Hematopoietic multipotent progenitor cell treated with erythropoietin and hydrocortisone succinate and interleukin-3 and kit ligand, for 8 days (in vitro differentiated cells): Measurements from ENCODE around the gene GABARAPL1.
"Not testable (repeated sequence)": the region's sequence is repeated elsewhere in the genome, so short reads cannot be mapped to it uniquely, and the experiment has no call there.

Experiments
- DNase-seq: peaks from one replicate; pipeline ENCODE4 v3.0.0-alpha.2; 2015

The GABARAPL1 gene

DNA sequence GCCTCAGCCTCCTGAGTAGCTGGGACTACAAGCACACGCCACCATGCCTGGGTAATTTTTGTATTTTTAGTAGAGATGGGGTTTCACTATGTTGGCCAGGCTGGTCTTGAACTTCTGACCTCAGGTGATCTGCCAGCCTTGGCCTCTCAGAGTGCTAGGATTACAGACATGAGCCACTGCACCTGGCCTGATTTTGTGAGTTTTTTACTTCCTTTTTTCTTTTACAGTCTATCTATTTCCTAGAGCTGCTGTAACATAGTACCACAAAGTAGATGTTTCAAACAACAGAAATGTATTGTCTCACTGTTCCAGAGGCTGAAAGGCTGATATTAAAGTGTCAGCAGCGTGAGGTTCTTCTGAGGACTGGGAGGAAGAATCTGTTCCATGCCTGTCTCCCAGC is 8.2 kb upstream of the GABARAPL1 start:
- not testable (repeated sequence) for DNase-seq

GRCh38 chr12:10205220-10205807 is 7.4 kb upstream of the GABARAPL1 start:
- DNase-seq, result no peak

DNA sequence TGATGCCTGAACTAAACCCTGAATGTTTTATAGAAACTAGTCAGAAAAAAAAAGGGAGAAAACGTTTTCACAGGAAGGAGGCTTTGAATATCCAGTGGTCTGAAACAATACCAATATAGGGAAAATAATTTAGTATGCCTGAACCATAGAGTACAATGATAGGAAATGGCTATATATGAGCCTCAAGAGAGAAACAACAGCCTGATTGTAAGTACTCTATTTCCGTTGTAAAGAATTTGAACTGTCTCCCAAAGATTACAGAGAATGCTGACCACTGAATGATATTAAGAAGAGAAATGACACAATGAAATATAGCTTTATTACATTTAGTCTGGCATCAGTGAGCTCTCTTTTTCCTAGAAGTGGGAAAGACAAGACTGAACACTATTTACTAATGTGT is 5.5 kb upstream of the GABARAPL1 start:
- DNase-seq, result no peak

GRCh38 chr12:10210225-10210624 is 2.5 kb upstream of the GABARAPL1 start:
- no peak for DNase-seq

- DNase-seq, result no peak
Observed at GRCh38 chr12:10211101-10211939, 1.4 kb upstream of the GABARAPL1 start.

DNA sequence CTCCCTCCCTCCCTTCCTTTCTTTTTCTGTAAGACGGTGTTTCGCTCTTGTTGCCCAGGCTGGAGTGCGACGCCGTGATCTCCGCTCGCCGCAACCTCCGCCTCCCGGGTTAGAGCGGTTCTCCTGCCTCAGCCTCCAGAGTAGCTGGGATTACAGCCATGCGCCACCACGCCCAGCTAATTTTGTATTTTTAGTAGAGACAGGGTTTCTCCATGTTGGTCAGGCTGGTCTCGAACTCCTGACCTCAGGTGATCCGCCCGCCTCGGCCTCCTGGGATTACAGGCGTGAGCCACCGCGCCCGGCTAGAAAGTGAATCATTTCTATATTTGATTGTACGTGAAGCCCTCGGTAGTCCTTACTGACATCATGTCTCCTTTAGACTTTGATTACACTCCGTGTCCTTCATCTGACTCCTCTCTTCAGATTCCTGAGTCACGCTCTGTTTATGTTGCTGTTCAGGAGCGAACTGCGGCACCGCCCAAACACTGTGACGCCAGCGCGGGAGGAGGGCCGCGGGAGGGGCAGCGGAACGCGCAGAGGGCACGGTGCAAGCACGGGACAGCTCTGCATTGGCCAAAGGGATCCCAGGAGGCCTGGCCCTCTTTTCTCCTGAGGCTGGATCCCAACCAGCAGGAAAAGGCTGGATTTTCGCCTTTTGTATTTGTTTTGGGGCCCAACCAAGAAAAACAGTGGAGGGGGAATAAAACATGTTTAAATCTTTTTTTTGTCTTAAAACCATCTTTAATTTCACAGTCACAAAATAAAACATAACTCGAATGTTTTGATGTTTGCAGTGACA is 538 bp upstream of the GABARAPL1 start:
- DNase-seq, result peak; percentile 90

- DNase-seq, result peak; percentile 69
Observed at GRCh38 chr12:10213168-10214135, 775 bp downstream of the GABARAPL1 start.

DNA sequence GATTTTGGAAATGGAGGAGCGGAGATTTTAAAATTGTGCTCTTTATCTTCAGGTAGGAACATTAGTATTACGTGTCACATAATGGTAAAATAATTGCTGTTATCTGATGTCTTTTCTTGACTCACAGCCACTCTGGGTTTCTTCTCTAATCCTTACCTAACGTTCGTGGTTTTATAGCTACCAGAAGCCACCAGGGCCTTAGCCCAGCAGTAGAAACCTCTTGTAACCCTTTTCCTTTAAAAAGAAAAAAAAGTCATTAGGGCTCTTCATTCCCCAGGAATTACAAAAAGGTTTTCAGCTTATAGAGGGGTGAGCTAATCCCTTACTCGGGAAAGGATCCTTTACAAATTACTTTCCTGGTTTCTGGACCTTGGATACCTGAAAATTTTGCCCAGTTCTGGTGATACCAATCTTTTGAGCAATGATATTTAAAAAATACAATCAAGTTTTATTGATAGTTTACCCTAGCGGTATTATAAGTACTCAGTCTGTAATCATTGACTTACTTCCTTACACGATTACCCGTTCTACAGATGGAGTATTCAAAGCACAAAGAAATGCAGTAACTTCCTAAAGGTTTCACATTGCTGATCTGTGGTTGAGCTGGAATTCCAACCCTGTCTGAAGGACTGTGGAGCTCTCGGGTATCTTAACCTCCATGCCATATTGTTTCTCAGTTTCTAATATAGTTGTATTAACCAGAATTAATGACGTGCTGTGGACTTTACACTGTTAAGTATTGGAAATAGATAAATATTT is 1.6 kb downstream of the GABARAPL1 start:
- DNase-seq, result peak; percentile 14

DNA sequence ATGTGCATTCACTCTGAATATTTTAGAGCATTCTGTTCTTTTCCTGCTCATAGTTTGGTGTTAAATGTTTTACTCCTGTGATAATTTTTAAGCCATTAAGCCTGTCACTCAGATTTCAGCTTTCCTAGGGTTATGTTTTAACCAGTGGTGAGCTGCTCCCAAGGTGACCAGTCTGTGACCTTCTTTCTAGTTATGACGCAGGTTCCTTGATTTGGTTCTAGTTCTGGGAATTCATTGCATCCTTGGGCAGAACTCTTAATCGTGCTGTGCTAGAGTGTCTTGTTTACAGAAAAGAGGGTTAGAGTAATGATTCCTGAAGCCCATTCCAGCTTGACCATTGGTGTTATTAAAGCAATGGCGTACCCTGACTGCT is 2.2 kb downstream of the GABARAPL1 start:
- no peak for DNase-seq

- DNase-seq, result no peak
Observed at GRCh38 chr12:10215436-10215835, 2.8 kb downstream of the GABARAPL1 start.

DNA sequence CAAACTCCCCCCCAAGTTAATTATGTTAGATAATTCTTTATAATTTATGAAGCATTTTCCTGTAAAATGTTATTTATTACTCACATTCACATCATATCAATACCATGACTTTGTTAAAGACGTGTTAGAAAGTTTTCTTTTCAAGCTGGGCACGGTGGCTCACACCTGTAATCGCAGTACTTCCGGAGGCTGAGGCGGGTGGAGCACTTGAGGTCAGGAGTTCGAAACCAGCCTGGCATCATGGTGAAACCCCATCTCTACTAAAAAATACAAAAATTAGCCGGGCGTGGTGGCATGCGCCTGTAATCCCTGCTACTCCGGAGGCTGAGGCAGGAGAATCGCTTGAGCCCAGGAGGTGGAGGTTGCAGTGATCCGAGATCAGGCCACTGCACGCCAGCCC is 3.3 kb downstream of the GABARAPL1 start:
- not testable (repeated sequence) for DNase-seq

DNA sequence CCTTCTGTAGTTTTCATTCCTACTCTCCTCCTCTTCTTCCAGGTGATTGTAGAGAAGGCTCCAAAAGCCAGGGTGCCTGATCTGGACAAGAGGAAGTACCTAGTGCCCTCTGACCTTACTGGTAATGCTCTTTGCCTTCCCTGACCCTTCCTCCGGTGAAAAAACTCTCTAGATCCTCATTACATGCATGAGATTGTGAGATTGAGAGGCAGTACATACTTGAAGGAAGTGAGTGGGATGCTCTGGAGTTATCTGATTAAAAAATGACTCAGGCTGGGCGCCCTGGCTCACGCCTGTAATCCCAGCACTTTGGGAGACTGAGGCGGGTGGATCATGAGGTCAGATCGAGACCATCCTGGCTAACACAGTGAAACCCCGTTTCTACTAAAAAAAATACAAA is 5.3 kb downstream of the GABARAPL1 start:
- no peak for DNase-seq

DNA sequence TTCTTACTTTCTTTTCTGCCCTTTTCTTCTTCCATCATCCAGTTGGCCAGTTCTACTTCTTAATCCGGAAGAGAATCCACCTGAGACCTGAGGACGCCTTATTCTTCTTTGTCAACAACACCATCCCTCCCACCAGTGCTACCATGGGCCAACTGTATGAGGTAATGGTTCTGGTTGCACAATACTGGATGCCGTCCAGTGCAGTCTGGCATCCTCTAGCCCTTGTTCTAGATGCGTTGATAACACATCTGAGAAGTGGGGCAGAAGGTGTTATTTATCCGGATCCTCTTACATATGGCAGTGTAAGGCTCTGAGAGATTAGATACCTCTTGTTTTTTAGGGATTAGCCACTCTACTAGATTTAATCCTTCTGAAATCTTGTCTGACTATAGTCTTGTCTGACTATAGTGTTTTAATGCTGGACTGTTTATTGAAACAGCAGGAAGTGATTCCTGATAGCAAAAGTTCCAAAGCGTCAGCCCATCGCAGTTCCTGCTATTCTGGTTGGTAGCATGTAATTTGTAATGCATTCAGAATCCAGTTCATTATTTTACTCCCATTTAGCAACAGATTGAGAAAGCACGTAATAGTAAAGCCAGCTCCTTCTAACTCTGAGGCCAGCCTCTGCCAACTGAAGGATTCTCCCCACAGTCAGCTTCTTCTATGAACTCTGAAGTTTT is 7.9 kb downstream of the GABARAPL1 start:
- no peak for DNase-seq

DNA sequence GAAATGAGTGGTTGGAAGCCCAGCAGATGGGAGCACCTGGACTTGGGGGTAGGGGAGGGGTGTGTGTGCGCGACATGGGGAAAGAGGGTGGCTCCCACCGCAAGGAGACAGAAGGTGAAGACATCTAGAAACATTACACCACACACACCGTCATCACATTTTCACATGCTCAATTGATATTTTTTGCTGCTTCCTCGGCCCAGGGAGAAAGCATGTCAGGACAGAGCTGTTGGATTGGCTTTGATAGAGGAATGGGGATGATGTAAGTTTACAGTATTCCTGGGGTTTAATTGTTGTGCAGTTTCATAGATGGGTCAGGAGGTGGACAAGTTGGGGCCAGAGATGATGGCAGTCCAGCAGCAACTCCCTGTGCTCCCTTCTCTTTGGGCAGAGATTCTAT is 9.2 kb downstream of the GABARAPL1 start:
- DNase-seq, result no peak

DNA sequence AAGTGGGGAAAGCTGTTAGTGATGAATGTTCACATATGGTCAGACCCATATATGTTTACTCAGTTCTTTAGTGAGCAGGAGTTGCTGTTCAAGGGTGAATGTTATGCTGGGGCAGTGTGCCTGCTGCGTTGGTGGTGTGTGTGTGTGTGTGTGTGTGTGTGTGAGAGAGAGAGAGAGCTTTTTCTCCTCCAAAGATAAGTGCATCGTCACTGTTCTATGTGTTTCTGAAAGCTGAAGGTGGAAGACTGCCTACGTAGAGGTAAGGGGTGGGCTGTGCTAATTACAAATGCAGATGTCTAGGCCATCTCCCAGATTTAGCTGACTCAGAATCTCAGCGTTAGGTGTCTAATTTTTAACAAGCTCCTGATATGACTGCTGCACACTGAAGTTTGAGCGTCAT is 10.5 kb downstream of the GABARAPL1 start:
- DNase-seq, result no peak

GRCh38 chr12:10225426-10225825 is 12.7 kb downstream of the GABARAPL1 start:
- not testable (repeated sequence) for DNase-seq

DNA sequence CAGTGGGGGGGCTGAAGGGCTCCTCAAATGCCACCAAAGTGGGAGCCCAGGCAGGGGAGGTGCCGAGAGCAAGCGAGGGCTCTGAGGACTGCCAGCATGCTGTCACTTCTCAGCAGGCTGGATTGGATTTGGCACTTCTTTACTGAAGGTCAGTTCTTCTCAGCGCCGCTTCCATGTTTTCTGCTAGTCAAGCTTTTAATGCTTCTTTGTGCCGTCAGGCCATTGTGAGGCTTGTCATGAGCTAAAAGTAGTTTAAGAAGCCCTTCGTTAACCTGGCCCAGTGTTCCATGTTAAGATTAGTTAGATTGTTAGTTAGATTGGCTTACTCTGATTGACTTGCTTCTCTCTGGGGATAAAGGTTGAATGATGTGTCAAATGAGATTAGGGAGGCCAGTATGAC is 13.4 kb downstream of the GABARAPL1 start:
- no peak for DNase-seq

DNA sequence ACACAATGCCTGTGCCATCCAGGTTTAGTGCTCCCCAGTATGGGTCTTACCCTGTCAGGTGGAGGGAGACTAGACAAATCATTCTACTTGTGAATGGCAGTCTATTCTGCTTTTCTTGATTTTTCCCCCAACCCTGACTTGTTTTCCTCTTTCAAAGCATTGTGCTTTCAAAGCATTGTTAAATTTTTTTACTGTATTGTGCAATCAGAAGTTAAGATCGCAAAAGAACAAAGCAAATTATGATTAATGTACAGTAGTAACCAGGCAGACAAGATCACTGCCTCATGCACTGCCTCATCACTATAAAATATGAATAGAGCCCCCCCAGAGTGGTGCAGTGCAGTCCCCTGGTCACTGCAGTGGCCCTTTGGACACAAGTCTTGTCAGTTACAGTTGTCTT is 14.1 kb downstream of the GABARAPL1 start:
- DNase-seq, result no peak

GRCh38 chr12:10227648-10228047 is 15.0 kb downstream of the GABARAPL1 start:
- no peak for DNase-seq

- no peak for DNase-seq
Observed at GRCh38 chr12:10234562-10234961, 21.9 kb downstream of the GABARAPL1 start.
